ENCODE measurements around the gene GRN. TPM values are rescaled to one million over a fixed set of nuclear protein-coding genes. Genes with fewer than 3 reads are reported as not detected.

GRN gene
- total RNA-seq, 1 donor from 2014 or later, result 521 TPM

GRCh38 chr17:44351961-44352827 lies 7.1 kb downstream of the GRN start:
- TF ChIP-seq CTCF (IDR thresholded peaks at IDR 0.05; ENCODE audit: insufficient read depth, low read length, poor library complexity, severe bottlenecking), result no peak
- Histone ChIP-seq H3K4me3 (ENCODE audit: low read depth, low read length) (no peak overlapping the region), H3K27me3 (ENCODE audit: control insufficient read depth, insufficient read depth, low read length) (peaks cover 2% of the 10 kb centered on the region), H3K36me3 (ENCODE audit: control insufficient read depth, insufficient read depth, low read length) (peaks cover 3% of the 10 kb centered on the region)
- no peak for DNase-seq (ENCODE audit: low read depth)

- Histone ChIP-seq H3K4me3 (ENCODE audit: low read depth, low read length) (no peak overlapping the region), H3K36me3 (ENCODE audit: control insufficient read depth, insufficient read depth, low read length) (peaks cover 3% of the 10 kb centered on the region), H3K27me3 (ENCODE audit: control insufficient read depth, insufficient read depth, low read length) (peaks cover 2% of the 10 kb centered on the region)
- TF ChIP-seq CTCF (IDR thresholded peaks at IDR 0.05; ENCODE audit: insufficient read depth, low read length, poor library complexity, severe bottlenecking), result no peak
- no peak for DNase-seq (ENCODE audit: low read depth)
These were observed 7.9 kb downstream of the GRN start for GRCh38 chr17:44352828-44353671.

GRCh38 chr17:44353672-44354331 lies 8.7 kb downstream of the GRN start:
- no peak overlapping the region for H3K4me3 ChIP-seq (ENCODE audit: low read depth, low read length)
- H3K27me3 ChIP-seq (ENCODE audit: control insufficient read depth, insufficient read depth, low read length), result peaks cover 2% of the 10 kb centered on the region
- peaks cover 3% of the 10 kb centered on the region for H3K36me3 ChIP-seq (ENCODE audit: control insufficient read depth, insufficient read depth, low read length)
- no peak for TF ChIP-seq CTCF (IDR thresholded peaks at IDR 0.05; ENCODE audit: insufficient read depth, low read length, poor library complexity, severe bottlenecking)
- no peak for DNase-seq (ENCODE audit: low read depth)

- TF ChIP-seq CTCF (IDR thresholded peaks at IDR 0.05; ENCODE audit: insufficient read depth, low read length, poor library complexity, severe bottlenecking), result peak; percentile 36
- no peak for DNase-seq (ENCODE audit: low read depth)
- Histone ChIP-seq H3K4me3 (ENCODE audit: low read depth, low read length) (no peak overlapping the region), H3K27me3 (ENCODE audit: control insufficient read depth, insufficient read depth, low read length) (peaks cover 2% of the 10 kb centered on the region), H3K36me3 (ENCODE audit: control insufficient read depth, insufficient read depth, low read length) (peaks cover 3% of the 10 kb centered on the region)
These were observed 9.8 kb downstream of the GRN start for GRCh38 chr17:44354582-44355561.

GRCh38 chr17:44355642-44356099 lies 10.6 kb downstream of the GRN start:
- Histone ChIP-seq H3K27me3 (ENCODE audit: control insufficient read depth, insufficient read depth, low read length) (peaks cover 2% of the 10 kb centered on the region), H3K4me3 (ENCODE audit: low read depth, low read length) (no peak overlapping the region), H3K36me3 (ENCODE audit: control insufficient read depth, insufficient read depth, low read length) (peaks cover 3% of the 10 kb centered on the region)
- no peak for DNase-seq (ENCODE audit: low read depth)
- no peak for TF ChIP-seq CTCF (IDR thresholded peaks at IDR 0.05; ENCODE audit: insufficient read depth, low read length, poor library complexity, severe bottlenecking)
